Suprapubic skin (tissue), 4 donors: ENCODE results near the gene DKKL1. TPM values are rescaled to one million over a fixed set of nuclear protein-coding genes. Genes with fewer than 3 reads are reported as not detected.

ENCODE experiments used
- DNase-seq, 2 donors: peaks; one replicate each; pipeline ENCODE4 v3.0.0-alpha.2; 2019; ENCODE audit warnings: low spot score in 2 of 2
- H3K27ac ChIP-seq: fragments of 200-600 bp; sonication (generic); one replicate; pipeline ENCODE4 v1.5.1; 2019
- H3K27me3 ChIP-seq: fragments of 200-600 bp; sonication (generic); one replicate; pipeline ENCODE4 v1.5.1; 2019
- H3K36me3 ChIP-seq: fragments of 200-600 bp; sonication (generic); one replicate; pipeline ENCODE4 v1.5.1; 2019
- H3K4me1 ChIP-seq: fragments of 200-600 bp; sonication (generic); one replicate; pipeline ENCODE4 v1.5.1; 2019
- H3K4me3 ChIP-seq: fragments of 200-600 bp; sonication (generic); one replicate; pipeline ENCODE4 v1.5.1; 2019; ENCODE audit warnings: mild to moderate bottlenecking
- H3K9me3 ChIP-seq: fragments of 200-600 bp; sonication (generic); one replicate; pipeline ENCODE4 v1.5.1; 2019
- CTCF ChIP-seq, 2 donors: fragments of 200-600 bp in 1 of 2; fragments of 450-650 bp in 1 of 2; sonication (generic) in 1 of 2; IDR thresholded peaks; one replicate each; pipeline ENCODE4 v1.5.1; 2016 to 2019; ENCODE audit warnings: antibody characterized with exemption in 2 of 2, mild to moderate bottlenecking in 1 of 2, moderate library complexity in 1 of 2
- EP300 ChIP-seq: sonication (generic); formaldehyde crosslinking; IDR thresholded peaks from one replicate; pipeline ENCODE4 v1.6.1; 2017; ENCODE audit warnings: antibody characterized with exemption
- POLR2A ChIP-seq, 2 donors: fragments of 450-650 bp; IDR thresholded peaks; one replicate each; pipeline ENCODE4 v1.6.1; 2017; ENCODE audit warnings: antibody characterized with exemption in 2 of 2, mild to moderate bottlenecking in 2 of 2, moderate library complexity in 2 of 2
- POLR2AphosphoS5 ChIP-seq, 3 donors: sonication (generic); formaldehyde crosslinking; IDR thresholded peaks; one replicate each; pipeline ENCODE4 v1.6.1; 2017; ENCODE audit warnings: antibody characterized with exemption in 3 of 3
- WGBS: methylation state at CpG from one replicate; pipeline ENCODE4 v1.1.5; 2018; 5-methylcytosine and 5-hydroxymethylcytosine counted together
- total RNA-seq, 4 donors: library from RNA; depleted of rRNA; stranded (reverse); fragments of >200 nt; gene quantifications; one replicate each; pipeline ENCODE4 v1.1.0, GENCODE V29; 2016

DKKL1 gene
- total RNA-seq, 4 donors from 2014 or later, result not detected

- H3K27ac ChIP-seq, result no peak overlapping the region
- H3K4me3 ChIP-seq, result no peak overlapping the region
- DNase-seq, result no peak
- H3K4me1 ChIP-seq, result no peaks in the 10 kb centered on the region
- no peaks in the 10 kb centered on the region for H3K9me3 ChIP-seq
- 89% methylated on average over 13 of the region's 15 CpGs for WGBS
- H3K36me3 ChIP-seq, result peaks cover 74% of the 10 kb centered on the region
- no peaks in the 10 kb centered on the region for H3K27me3 ChIP-seq
- no peak for TF ChIP-seq POLR2A (IDR thresholded peaks at IDR 0.05)
- no peak for TF ChIP-seq POLR2AphosphoS5 (IDR thresholded peaks at IDR 0.05)
- no peak for TF ChIP-seq CTCF (IDR thresholded peaks at IDR 0.05)
- TF ChIP-seq EP300, result no peak
Measured at GRCh38 chr19:49347191-49347590, 16.5 kb upstream of the DKKL1 start.

- Histone ChIP-seq H3K27ac (no peak overlapping the region), H3K27me3 (no peaks in the 10 kb centered on the region), H3K36me3 (peaks cover 68% of the 10 kb centered on the region)
Measured at GRCh38 chr19:49347835-49348234, 15.8 kb upstream of the DKKL1 start.

GRCh38 chr19:49348305-49349189 lies 15.1 kb upstream of the DKKL1 start:
- Histone ChIP-seq H3K36me3 (peaks cover 67% of the 10 kb centered on the region), H3K4me3 (no peak overlapping the region), H3K9me3 (no peaks in the 10 kb centered on the region), H3K4me1 (no peaks in the 10 kb centered on the region), H3K27me3 (no peaks in the 10 kb centered on the region), H3K27ac (no peak overlapping the region)
- 86% methylated on average over 12 of the region's 12 CpGs for WGBS
- TF ChIP-seq POLR2AphosphoS5 (IDR thresholded peaks at IDR 0.05) (no peak), EP300 (no peak), POLR2A (IDR thresholded peaks at IDR 0.05) (no peak), CTCF (IDR thresholded peaks at IDR 0.05) (no peak)
- no peak for DNase-seq

More at GRCh38 chr19:49347835-49348234, 15.8 kb upstream of the DKKL1 start:
- no peaks in the 10 kb centered on the region for H3K9me3 ChIP-seq
- DNase-seq, result no peak
- H3K4me1 ChIP-seq, result no peaks in the 10 kb centered on the region
- H3K4me3 ChIP-seq, result no peak overlapping the region
- no peak for TF ChIP-seq POLR2A (IDR thresholded peaks at IDR 0.05)
- TF ChIP-seq EP300, result no peak
- no peak for TF ChIP-seq CTCF (IDR thresholded peaks at IDR 0.05)
- no peak for TF ChIP-seq POLR2AphosphoS5 (IDR thresholded peaks at IDR 0.05)
- 40% methylated on average over 2 of the region's 3 CpGs for WGBS

GRCh38 chr19:49349567-49349966 lies 14.1 kb upstream of the DKKL1 start:
- peaks cover 60% of the 10 kb centered on the region for H3K36me3 ChIP-seq
- 91% methylated on average over 2 of the region's 2 CpGs for whole genome bisulfite sequencing
- no peaks in the 10 kb centered on the region for H3K4me1 ChIP-seq
- no peak for TF ChIP-seq EP300
- TF ChIP-seq CTCF (IDR thresholded peaks at IDR 0.05), result no peak
- TF ChIP-seq POLR2A (IDR thresholded peaks at IDR 0.05), result no peak
- TF ChIP-seq POLR2AphosphoS5 (IDR thresholded peaks at IDR 0.05), result no peak
- DNase-seq, result no peak
- H3K9me3 ChIP-seq, result no peaks in the 10 kb centered on the region
- no peak overlapping the region for H3K4me3 ChIP-seq
- no peak overlapping the region for H3K27ac ChIP-seq
- H3K27me3 ChIP-seq, result no peaks in the 10 kb centered on the region

- no peak for TF ChIP-seq POLR2AphosphoS5 (IDR thresholded peaks at IDR 0.05)
- no peak for TF ChIP-seq EP300
- TF ChIP-seq POLR2A (IDR thresholded peaks at IDR 0.05), result no peak
- no peak for TF ChIP-seq CTCF (IDR thresholded peaks at IDR 0.05)
- 36% methylated on average over 12 of the region's 12 CpGs for WGBS
- H3K27me3 ChIP-seq, result no peaks in the 10 kb centered on the region
- peaks cover 44% of the 10 kb centered on the region for H3K36me3 ChIP-seq
- no peak overlapping the region for H3K27ac ChIP-seq
- no peak overlapping the region for H3K4me3 ChIP-seq
- DNase-seq, result no peak
- H3K9me3 ChIP-seq, result no peaks in the 10 kb centered on the region
- H3K4me1 ChIP-seq, result peaks cover 17% of the 10 kb centered on the region
Measured at GRCh38 chr19:49355909-49356353, 7.7 kb upstream of the DKKL1 start.
